HG03378 (cell line): ENCODE data around the gene ITIH4.
"Not testable (repeated sequence)": the region's sequence is repeated elsewhere in the genome, so short reads cannot be mapped to it uniquely, and the experiment has no call there.

Source experiments
- ATAC-seq: cut with Tn5 transposase; IDR thresholded peaks from one replicate; pipeline ENCODE4 v1.9.1; 2021; ENCODE audit warnings: mild to moderate bottlenecking, moderate library complexity; ENCODE audit not compliant: unreplicated experiment

The ITIH4 gene

DNA sequence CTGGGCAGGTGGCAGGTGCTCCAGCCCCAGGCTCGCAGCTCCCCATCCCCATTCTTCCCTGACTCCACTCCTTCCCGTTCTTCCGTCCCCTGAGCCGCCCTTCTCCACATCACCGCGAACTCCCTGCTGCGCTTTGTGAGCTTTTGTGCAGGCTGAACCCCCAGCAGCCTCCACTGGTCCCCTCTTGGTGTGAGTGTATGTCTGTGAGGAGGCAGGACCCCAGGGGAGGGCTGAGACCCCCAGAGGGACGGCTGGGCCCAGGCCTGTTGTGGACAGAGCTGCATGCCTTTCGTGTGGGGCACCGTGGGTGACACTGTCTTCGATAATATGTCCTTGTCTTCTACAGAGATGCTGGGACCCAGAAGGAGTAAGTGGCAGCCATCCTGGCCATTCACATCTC lies 43.2 kb downstream of the ITIH4 start:
- ATAC-seq = no peak

DNA sequence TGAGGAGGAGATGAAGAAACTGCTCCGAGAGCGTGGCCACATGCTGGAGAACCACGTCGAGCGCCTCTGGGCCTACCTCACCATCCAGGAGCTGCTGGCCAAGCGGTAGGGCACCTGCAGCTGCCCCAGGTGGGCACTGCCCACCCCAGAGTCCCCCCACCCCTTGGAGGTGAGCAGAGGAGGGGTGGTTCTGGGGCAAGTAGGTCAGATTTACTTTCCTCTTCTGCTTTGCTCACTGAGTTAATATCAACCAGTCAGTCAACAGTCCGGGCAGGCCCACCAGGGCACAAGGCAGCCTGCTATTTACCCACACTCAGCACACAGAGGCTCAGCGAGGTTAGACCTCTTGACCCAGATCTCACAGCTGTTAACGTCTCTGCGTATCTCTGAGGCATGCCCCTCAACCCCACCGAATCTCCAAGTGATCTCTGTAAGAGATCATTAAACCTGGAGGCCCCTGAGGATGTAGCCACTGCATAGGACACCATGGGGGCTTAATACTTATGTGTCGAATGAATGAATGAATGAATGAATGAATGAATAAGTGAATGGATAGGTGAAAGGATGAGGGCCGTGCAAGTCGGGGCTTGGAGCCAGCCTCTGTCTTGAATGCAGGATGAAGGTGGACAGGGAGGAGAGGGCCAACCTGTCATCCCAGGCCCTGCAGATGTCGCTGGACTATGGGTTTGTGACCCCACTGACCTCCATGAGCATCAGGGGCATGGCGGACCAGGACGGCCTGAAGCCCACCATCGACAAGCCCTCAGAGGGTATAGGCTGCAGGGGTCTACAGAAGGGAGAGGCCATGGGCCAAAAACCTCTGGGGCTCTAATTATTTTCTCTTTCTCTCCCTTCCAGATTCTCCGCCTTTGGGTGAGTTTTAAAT lies 43.9 kb downstream of the ITIH4 start:
- ATAC-seq = no peak

DNA sequence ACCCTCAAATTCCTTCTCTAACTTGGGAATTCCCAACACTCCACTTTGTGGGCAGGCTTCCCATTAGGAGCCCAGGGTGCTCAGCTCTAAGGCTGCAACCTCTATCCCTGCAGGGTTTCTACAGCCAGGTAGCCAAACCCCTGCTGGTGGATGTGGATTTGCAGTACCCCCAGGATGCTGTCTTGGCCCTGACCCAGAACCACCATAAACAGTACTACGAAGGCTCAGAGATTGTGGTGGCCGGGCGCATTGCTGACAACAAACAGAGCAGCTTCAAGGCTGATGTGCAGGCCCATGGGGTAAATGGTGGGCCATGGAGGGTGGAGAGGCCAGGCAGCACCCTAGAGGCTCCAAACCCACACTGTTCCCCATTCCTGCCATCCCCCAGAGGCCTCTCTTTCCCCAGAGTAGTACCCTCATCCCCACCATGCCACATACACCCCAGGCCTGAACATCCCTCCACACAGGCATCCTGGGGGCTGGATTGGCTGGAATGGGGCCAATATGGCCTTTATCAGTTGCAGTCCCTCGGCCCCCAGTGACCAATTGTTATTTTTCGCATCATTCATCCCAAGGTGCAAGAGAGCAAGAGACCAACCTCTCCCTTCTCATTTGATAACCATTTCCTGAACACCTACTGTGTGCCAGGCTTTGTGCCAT lies 45.4 kb downstream of the ITIH4 start:
- no peak for ATAC-seq

DNA sequence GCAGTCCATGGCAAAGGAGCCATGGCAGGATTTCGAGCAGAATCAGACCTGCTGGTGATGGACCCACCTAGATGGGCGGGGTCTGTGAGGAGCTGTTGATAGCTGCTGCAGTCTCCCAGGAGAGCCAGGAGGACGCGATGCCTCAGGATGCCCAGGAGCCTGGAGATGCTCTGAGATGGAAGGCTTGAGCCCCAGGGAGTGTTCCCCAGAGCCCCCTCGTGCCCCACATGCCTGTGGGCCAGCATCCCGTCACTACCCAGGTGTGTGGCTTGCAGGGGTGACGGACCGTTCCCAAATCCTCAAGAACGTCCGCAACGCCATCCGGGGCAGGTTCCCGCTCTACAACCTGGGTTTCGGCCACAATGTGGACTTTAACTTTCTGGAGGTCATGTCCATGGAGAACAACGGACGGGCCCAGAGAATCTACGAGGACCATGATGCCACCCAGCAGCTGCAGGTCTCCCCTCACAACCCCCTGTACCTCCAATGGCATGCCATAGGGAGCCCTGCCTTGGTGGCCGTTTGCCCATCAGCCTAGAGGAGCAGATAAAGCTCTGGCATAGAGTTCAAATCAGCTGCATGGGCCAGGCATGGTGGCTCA lies 46.4 kb downstream of the ITIH4 start:
- ATAC-seq = no peak

DNA sequence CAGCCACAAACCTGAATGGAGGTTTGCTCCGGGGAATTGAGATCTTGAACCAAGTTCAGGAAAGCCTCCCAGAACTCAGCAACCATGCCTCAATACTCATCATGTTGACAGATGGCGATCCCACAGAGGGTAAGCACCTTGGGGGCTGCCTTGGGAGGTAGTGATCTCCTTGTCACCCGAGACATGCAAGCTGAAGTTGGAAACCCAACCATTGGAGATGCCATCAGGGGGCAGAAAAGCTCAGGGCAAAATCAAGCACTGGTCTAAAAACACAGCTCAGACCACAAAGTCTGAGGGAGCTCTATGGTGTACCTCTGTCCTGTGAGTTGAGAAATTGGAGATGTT lies 47.3 kb downstream of the ITIH4 start:
- no peak for ATAC-seq

DNA sequence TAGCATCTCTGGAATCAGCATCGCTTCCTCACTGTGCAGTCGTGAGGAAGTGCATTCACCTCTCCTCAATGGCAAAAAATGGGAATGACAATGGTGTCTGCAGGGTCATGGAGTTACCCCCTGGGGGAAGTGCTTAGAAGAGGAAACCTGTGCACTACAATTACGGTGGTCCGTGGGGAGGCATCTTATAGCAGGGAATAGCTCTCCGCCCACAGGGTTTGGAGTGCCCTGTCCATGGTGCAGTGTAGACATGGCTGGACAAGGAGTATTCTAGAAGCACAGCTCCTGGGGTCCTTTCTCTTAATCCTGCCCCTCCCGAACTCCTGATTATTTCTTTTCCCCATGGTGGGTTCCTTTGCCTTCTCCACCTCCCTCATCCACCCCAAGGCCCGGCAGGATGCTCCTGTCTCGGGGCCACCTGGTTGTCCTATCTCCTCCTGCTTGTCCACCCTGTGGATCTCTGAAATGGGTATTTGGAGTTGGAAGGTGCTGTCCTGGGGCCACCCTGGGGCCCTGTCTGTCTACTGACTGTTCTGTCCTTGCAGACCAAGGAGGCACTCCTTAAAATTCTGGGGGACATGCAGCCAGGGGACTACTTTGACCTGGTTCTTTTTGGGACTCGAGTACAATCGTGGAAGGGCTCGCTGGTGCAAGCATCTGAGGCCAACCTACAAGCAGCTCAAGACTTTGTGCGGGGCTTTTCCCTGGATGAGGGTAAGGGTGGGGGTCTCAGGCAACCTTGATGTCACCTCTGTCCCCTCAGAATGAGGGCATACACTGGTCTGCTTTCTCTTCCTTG lies 47.9 kb downstream of the ITIH4 start:
- ATAC-seq = no peak

DNA sequence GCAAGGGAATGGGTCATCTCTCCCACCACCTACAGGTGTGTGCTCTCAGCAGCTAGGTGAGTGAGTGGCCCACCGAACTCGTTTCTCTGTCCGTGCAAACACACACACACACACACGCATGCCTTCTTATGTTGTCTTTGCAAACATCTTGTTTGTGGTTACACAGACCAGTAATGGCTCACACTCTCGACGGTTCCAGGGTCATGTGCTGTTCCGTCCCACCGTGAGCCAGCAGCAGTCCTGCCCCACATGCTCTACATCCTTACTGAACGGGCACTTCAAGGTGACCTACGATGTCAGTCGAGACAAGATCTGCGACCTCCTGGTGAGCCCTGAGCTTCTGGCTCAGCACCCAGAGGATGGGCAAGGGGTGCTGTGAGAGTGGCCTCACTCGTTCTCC lies 48.7 kb downstream of the ITIH4 start:
- no peak for ATAC-seq

DNA sequence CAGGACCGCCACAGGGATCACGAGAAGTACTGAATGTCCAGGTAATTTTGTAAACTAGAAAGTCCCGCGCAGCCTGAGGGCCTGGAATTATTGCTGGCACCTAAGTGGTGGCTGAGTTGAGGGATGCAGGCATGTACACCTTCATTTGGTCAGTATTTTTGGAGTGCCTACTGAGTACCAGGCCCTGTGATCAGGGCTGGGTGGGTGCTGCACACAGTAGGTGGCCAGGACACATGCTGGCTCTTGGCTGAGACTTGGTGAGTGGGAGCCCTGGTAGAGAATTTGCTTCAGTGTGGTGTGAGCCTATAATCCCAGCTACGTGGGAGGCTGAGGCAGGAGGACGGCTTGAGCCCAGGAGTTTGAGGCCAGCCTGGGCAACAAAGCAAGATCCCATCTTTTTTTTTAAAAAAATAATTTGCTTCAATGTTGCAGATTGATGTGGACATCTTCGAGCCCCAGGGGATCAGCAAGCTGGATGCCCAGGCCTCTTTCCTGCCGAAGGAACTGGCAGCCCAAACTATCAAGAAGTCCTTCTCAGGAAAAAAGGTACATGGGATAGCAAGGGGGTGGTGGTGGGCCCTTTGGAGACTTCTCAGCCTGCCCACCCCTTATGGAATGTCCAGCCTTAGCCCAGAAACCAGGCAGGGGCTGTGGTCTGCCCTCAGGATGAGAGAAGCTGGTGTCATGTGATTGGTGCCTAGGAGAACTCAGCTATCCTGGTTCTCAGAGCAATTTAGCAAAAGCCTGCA lies 50.5 kb downstream of the ITIH4 start:
- ATAC-seq = peak; percentile 17

DNA sequence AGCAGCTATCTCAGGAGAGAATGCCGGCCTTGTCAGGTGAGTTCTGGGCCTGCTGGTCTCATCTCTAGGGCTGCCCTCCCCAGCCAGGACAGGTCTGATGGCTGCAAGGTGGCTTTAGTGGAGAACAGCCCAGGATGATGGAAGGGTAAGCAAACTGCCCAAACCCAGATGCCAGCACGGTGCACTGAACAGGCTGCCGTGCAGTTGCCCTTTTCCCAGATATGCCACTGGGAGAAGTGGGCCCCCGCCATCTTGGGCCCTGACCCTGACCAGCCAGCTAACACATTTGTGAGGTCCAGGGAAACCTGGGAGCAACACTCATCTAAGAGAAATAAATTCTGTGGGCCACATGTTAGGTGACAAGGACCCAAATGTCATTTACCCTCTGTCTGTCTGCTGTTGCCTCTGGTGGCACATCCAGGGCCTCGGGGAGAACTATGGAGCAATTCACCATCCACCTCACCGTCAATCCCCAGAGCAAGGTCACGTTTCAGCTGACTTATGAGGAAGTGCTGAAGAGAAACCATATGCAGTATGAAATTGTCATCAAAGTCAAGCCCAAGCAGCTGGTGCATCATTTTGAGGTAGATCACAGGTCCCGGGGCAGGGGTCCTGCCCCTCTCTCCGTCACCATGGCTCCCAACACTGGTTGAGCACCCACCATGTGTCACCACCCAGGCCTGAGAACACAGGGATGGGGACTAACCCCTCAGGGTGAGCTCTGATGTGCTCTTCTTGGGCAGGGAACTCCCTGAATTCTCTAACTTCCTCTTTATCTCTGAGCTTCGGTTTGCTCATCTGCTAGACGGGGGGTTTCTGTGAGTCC lies 51.2 kb downstream of the ITIH4 start:
- ATAC-seq = peak; percentile 61

DNA sequence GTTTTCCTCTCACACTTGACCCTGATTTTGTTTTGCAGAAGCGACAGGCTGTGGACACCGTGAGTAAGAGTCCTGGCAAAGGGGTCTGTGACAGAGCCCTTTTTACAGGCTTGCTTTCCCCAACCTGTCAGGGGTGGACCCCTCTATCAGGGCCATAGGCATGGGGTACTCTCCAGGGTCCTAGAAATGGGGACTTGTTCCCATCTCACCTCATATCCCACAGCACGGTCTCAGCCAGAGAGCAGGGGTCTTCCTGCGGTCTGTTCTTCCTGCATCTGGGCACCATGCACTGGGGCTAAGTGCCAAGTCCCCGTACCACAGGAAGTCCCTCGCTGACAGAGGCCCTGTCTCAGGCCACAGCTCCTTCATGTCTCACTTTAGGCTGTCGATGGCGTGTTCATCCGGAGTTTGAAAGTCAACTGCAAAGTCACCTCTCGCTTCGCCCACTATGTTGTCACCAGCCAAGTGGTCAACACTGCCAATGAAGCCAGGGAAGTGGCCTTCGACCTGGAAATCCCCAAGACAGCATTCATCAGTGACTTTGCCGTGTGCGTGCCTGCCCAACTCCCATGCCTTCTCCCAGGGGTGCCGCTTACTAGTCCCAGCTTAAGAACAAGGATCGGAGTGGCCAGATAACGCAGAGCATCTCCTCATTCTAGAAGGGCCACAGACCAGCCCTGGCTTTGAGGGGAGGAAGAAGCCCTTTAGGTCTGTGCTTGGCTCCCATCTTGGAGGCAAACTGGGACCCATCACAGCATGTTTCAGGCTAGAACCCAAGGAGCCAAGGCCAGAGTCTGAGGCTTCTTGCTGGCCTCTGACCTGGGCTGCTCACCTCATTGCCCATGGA lies 52.3 kb downstream of the ITIH4 start:
- no peak for ATAC-seq

DNA sequence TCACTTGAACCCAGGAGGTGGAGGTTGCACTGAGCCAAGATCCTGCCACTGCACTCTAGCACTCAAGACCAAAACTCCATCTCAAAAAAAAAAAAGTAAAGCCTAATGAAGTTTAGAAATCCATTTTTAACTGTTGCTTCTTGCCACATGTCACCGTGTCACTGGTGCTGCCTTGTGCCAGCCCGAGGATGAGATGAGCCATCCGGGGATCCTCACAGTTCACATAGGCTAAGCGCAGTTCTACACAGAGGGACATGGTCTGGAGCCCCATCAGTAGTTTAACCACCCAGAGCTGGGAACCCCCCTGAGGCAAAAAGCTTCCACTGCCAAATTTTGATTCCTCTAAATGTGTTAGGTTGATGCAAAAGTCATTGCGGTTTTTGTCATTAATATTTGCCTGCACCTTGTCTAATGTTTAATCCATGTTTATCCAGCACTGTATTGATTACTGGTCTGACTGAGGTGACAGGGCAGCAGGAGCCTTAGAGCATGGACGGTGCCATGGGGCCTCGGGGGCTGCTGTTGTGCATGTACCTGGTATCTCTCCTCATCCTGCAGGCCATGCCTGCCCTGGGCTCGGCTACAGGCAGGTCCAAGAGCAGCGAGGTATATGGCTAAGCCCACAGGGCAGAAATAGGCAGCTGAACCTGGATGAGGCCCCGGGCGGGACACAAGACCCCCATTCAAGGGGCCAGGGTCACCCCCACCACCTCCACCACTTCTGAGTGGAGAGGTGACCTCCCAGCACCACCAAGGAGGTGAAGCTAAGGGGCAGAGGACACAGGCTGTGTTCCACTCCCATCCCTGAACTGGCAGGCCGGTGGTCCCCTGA lies 53.1 kb downstream of the ITIH4 start, which contains the start of gene ITIH1:
Gene ITIH1, plus strand, starts transcription at position 473 of the 832 bp plus-strand sequence. Its CDS starts 17 bp downstream, at position 490.
- ATAC-seq = no peak

DNA sequence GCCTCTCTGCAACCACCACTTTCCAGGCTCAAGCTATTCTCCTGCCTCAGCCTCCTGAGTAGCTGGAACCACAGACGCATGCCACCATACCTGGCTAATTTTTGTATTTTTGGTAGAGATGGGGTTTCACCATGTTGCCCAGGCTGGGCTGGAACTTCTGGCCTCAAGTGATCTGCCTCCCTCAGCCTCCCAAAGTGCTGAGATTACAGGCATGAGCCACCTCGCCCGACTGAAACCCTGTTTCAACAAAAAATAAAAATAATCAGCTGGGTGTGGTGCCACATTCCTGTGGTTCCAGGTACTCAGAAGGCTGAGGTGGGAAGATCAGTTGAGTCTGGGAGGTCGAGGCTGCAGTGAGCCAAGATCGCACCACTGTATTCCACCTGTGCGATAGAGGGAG lies 54.0 kb downstream of the ITIH4 start:
- not testable (repeated sequence) for ATAC-seq

DNA sequence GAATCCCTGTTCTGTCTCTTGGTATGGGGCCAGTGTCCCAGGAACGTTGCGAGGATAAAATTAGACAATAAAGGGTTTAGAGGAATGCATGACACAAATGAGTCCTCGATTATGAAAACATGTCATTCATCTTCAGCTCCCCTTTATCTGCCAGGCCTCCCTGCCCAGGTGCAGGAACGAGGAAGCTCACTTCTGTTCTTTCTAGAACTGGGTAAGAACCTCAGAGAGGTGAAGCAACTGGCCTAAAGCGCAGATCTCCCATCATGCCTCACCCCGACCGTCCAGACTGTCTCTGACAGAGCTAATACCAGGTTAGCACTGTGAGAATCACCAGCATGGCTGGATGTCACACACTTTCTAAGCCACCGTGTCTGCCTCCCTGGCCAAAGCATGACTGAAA lies 54.6 kb downstream of the ITIH4 start:
- no peak for ATAC-seq

DNA sequence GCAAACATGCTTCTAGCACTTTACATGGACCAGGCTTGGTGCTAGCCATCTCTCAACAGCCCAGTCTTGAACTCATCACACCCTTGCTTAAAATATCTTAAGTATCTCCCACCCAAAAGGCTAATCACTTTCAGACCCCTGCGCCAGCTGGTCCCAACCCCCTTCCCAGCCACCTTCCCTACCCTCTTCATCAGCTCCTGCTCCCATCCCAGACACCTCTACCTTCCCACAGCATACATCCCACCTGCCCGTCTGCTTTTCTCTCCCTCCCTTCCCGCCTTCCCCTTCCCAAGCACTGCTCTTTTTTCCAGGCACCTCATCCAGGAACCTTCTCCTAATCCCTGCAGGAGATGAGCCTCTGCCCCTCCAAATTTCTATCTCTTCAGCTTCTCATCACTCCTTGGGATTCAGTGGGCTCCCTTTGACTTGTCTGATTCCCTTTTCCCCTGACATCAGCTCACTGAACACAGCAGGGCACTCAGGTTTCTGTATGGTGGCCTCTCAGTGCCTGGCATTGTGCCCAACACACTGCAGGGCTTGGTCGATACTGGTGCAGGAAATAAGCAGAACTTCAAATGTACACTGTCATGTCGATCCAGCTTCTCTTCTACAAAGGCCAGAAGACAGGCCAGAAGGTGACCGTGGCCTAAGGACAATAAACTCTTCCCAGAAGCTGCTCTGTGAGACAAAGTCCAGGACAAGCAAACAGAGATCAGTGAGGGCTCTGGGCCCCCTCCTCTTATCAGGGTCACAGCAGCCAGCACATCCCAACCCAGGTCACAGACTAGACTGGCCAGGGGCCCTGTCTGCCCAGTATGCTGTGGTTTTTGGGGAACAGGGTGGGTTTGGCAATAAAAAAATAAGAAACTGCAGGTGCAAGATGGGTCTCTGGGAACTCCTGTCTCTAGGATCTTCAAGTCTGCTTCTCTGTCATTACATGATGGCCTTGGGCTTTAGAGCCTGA lies 55.3 kb downstream of the ITIH4 start:
- no peak for ATAC-seq

DNA sequence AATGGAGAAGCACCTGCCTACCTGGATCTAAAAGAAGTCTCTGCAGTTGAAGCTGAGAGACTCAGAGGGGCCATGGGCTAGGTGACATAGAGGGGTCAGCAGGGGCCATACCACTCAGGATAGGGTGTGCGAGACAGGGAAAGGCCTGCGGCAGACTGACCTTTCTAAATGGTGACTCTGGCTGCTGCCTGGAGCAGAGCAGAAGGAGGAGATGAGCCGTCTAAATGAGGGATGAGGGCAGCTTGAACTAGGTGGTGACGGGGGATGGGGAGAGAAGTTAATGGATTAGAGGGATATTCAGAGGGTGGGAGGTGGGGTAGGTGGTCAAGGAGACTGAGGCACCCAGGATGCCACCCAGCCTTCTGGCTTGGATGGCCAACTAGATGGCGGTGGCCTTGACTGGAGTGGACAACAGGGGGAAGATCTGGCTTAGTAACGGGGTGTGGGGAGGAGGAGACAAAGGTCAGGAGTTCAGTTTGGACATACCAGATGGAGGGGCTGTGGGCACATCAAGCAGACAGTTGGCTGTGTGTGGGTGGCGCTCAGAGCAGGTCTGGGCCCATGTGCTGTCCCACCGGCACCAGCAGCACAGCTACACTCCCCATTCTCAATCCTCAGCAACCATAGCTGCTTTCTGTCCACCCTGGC lies 56.3 kb downstream of the ITIH4 start:
- ATAC-seq = no peak
